ENCODE measurements around the gene CTLA4.

The CTLA4 gene

DNA sequence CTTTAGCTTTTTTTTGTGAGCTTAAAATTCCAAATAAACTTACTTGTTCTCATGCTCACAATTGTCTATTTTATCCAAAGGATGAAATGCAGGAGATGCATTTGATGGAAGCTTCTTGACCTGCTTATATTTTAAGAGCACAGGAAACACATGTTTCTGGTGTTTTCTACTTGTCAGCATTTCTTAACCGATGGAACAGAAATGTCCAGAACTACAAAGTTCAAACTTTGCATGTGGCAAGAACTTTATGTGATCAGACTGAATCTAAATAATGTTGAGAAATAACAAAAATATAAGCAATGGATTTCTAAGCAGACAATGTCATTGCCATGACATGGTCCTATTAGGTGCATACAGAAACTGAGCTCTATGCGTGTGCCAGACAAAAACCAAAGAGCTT lies 9.9 kb upstream of the CTLA4 start:
- H3K36me3 ChIP-seq (ENCODE audit: control insufficient read depth in 2 of 2, insufficient read depth in 2 of 2, low read length in 2 of 2) = no peaks in the 10 kb centered on the region
- H3K9me3 ChIP-seq (ENCODE audit: control insufficient read depth in 2 of 2, low read length in 2 of 2) = no peaks in the 10 kb centered on the region
- peaks cover 13% of the 10 kb centered on the region for H3K4me1 ChIP-seq (ENCODE audit: control insufficient read depth, insufficient read depth, low read length)
- H3K27me3 ChIP-seq (ENCODE audit: control insufficient read depth in 1 of 2, insufficient read depth in 2 of 2, low read length in 2 of 2) = no peaks in the 10 kb centered on the region
- H3K4me3 ChIP-seq (ENCODE audit: low read length in 2 of 2) = no peak overlapping the region
- no peak overlapping the region for H3K9ac ChIP-seq (ENCODE audit: low read length in 2 of 2)
- no peak overlapping the region for H3K27ac ChIP-seq (ENCODE audit: low read length)

DNA sequence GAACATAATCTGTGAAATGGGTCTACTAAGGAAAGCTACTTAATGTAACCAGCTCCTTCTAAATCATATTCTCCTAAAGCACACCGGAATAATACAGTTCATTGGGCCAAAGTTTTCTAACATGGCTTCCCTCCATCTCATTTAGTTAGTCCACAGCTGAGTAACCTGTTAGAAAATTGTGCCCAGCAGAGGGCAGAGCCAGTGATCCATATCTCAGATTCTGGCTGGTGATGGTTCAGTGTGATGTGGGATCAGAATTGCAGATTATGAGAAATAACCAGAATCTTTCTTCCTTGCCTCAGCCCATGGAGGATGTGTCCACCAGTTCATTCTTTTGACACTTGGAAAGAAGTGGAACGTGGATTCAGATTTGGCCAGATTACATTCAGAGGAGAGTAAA lies 9.4 kb upstream of the CTLA4 start:
- Histone ChIP-seq H3K4me3 (ENCODE audit: low read length in 2 of 2) (no peak overlapping the region), H3K27ac (ENCODE audit: low read length) (no peak overlapping the region), H3K36me3 (ENCODE audit: control insufficient read depth in 2 of 2, insufficient read depth in 2 of 2, low read length in 2 of 2) (no peaks in the 10 kb centered on the region), H3K9ac (ENCODE audit: low read length in 2 of 2) (no peak overlapping the region), H3K9me3 (ENCODE audit: control insufficient read depth in 2 of 2, low read length in 2 of 2) (no peaks in the 10 kb centered on the region), H3K4me1 (ENCODE audit: control insufficient read depth, insufficient read depth, low read length) (peaks cover 13% of the 10 kb centered on the region), H3K27me3 (ENCODE audit: control insufficient read depth in 1 of 2, insufficient read depth in 2 of 2, low read length in 2 of 2) (no peaks in the 10 kb centered on the region)

DNA sequence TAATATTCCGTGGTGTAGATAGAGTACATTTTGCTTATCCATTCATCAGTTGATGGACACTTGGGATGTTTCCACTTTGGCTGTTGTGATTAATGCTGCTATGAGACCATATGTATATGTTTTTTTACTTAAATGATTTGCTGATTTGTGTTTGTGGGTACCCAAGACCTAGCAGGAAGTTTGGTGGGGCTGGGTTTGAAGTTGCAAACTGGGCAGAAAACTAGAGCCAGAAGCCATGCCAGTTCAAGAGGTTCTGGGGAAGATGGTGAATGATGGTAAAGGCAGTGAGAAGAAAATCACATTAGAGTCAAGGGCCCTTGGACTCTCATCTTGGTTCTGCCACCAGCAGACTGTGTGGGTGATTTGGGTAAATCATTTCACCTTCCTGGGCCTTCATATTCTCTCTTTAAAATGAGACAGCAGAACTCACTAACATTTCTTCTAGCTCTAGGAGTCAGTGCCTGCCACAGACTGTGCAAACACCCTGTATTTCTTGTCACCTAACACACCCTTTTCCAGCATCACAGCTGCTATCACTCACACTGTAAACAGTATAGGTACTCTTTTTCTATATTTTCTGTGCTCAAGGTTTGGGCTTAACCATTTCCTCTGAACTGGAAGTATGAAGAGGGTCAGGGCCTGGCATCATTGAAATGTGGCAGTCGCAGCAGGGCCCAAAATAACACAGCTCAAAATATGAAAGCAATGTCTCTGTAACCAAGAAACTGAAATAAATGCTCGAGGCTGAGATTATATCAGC lies 8.4 kb upstream of the CTLA4 start:
- Histone ChIP-seq H3K36me3 (ENCODE audit: control insufficient read depth in 2 of 2, insufficient read depth in 2 of 2, low read length in 2 of 2) (no peaks in the 10 kb centered on the region), H3K9me3 (ENCODE audit: control insufficient read depth in 2 of 2, low read length in 2 of 2) (no peaks in the 10 kb centered on the region), H3K27me3 (ENCODE audit: control insufficient read depth in 1 of 2, insufficient read depth in 2 of 2, low read length in 2 of 2) (no peaks in the 10 kb centered on the region), H3K4me3 (ENCODE audit: low read length in 2 of 2) (no peak overlapping the region), H3K9ac (ENCODE audit: low read length in 2 of 2) (no peak overlapping the region), H3K27ac (ENCODE audit: low read length) (no peak overlapping the region), H3K4me1 (ENCODE audit: control insufficient read depth, insufficient read depth, low read length) (peaks cover 13% of the 10 kb centered on the region)

DNA sequence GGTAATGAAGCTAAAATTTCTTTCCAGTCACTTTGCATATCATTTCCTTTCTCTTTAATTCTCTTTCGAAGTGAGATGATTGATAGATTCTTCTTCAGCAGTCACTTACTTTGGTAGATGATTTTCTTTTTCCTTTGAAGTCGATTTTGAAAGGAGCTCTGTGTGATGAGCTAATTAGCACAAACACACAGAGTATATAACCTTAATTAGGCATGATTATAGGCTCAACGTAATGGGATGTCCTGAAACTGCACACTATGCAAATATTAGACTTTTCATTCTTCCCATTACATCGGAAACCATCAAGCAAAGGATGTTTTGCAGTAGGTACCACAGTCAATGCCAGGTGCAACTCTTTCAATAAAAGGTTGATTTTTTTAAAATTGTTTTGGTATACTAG lies 6.4 kb upstream of the CTLA4 start:
- Histone ChIP-seq H3K4me3 (ENCODE audit: low read length in 2 of 2) (no peak overlapping the region), H3K36me3 (ENCODE audit: control insufficient read depth in 2 of 2, insufficient read depth in 2 of 2, low read length in 2 of 2) (no peaks in the 10 kb centered on the region), H3K4me1 (ENCODE audit: control insufficient read depth, insufficient read depth, low read length) (peaks cover 13% of the 10 kb centered on the region), H3K9me3 (ENCODE audit: control insufficient read depth in 2 of 2, low read length in 2 of 2) (no peaks in the 10 kb centered on the region), H3K9ac (ENCODE audit: low read length in 2 of 2) (no peak overlapping the region), H3K27ac (ENCODE audit: low read length) (no peak overlapping the region), H3K27me3 (ENCODE audit: control insufficient read depth in 1 of 2, insufficient read depth in 2 of 2, low read length in 2 of 2) (no peaks in the 10 kb centered on the region)

DNA sequence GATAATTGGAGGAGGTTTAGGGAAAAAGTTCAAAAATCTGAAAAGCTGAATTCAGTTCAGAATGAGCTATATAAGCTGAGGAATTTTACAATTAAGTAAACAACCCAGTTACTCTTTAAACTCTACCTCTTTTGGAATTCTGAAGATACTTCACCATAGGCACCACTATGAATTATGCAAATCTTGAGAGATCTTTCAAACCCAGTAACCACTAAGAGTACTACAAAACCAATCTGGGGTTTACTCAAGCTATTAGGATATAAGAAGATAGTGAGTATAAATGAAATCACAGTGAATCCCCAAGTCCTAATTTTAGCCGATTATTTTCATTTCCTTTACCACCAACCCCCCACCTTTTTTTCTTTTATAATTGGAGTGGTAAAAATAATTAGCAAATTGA lies 6.0 kb upstream of the CTLA4 start:
- Histone ChIP-seq H3K9me3 (ENCODE audit: control insufficient read depth in 2 of 2, low read length in 2 of 2) (no peaks in the 10 kb centered on the region), H3K36me3 (ENCODE audit: control insufficient read depth in 2 of 2, insufficient read depth in 2 of 2, low read length in 2 of 2) (no peaks in the 10 kb centered on the region), H3K4me1 (ENCODE audit: control insufficient read depth, insufficient read depth, low read length) (peaks cover 13% of the 10 kb centered on the region), H3K9ac (ENCODE audit: low read length in 2 of 2) (no peak overlapping the region), H3K27ac (ENCODE audit: low read length) (no peak overlapping the region), H3K4me3 (ENCODE audit: low read length in 2 of 2) (no peak overlapping the region), H3K27me3 (ENCODE audit: control insufficient read depth in 1 of 2, insufficient read depth in 2 of 2, low read length in 2 of 2) (no peaks in the 10 kb centered on the region)

DNA sequence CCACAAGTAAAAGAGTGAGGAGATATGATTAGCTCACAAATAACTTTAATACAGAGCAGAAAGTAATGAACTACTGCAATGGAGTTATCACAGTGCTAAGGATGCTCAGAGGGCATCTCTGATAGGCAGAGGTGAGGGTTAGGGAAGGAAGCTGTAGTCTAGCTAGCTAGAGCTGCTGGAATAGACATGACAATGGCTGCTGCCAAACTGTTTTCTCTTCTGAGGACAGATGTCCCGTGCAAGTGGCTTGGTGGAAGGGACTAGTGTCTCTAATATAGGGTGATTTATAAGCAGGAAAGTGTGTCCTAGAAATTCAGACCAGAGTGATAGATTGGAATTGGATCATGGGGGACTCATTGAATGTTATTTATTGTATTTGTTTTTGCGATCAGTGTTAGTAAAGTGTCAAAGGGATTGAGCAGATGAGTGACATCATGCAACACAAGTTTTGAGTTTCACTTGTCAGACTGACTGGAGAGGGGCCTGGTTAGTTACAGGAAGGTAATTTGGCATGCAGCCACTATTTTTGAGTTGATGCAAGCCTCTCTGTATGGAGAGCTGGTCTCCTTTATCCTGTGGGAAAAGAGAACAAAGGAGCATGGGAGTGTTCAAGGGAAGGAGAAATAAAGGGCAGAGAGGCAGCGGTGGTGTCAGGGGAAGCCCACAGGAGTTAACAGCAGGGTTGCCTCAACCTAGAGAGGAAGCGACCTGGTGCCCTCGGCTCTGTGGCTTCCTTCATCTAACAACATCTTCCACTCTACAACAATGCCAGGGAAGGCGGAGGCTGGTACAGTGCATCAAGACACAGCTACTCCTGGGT lies 1.9 kb downstream of the CTLA4 start:
- no peak overlapping the region for H3K4me3 ChIP-seq (ENCODE audit: low read length in 2 of 2)
- no peak overlapping the region for H3K9ac ChIP-seq (ENCODE audit: low read length in 2 of 2)
- H3K27ac ChIP-seq (ENCODE audit: low read length) = no peak overlapping the region
- H3K36me3 ChIP-seq (ENCODE audit: control insufficient read depth in 2 of 2, insufficient read depth in 2 of 2, low read length in 2 of 2) = no peaks in the 10 kb centered on the region
- no peaks in the 10 kb centered on the region for H3K4me1 ChIP-seq (ENCODE audit: control insufficient read depth, insufficient read depth, low read length)
- H3K9me3 ChIP-seq (ENCODE audit: control insufficient read depth in 2 of 2, low read length in 2 of 2) = no peaks in the 10 kb centered on the region
- no peaks in the 10 kb centered on the region for H3K27me3 ChIP-seq (ENCODE audit: control insufficient read depth in 1 of 2, insufficient read depth in 2 of 2, low read length in 2 of 2)

DNA sequence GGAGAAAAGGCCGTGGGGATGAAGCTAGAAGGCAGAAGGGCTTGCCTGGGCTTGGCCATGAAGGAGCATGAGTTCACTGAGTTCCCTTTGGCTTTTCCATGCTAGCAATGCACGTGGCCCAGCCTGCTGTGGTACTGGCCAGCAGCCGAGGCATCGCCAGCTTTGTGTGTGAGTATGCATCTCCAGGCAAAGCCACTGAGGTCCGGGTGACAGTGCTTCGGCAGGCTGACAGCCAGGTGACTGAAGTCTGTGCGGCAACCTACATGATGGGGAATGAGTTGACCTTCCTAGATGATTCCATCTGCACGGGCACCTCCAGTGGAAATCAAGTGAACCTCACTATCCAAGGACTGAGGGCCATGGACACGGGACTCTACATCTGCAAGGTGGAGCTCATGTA lies 2.9 kb downstream of the CTLA4 start:
- H3K9me3 ChIP-seq (ENCODE audit: control insufficient read depth in 2 of 2, low read length in 2 of 2) = no peaks in the 10 kb centered on the region
- no peaks in the 10 kb centered on the region for H3K36me3 ChIP-seq (ENCODE audit: control insufficient read depth in 2 of 2, insufficient read depth in 2 of 2, low read length in 2 of 2)
- no peaks in the 10 kb centered on the region for H3K27me3 ChIP-seq (ENCODE audit: control insufficient read depth in 1 of 2, insufficient read depth in 2 of 2, low read length in 2 of 2)
- no peak overlapping the region for H3K4me3 ChIP-seq (ENCODE audit: low read length in 2 of 2)
- no peak overlapping the region for H3K27ac ChIP-seq (ENCODE audit: low read length)
- no peaks in the 10 kb centered on the region for H3K4me1 ChIP-seq (ENCODE audit: control insufficient read depth, insufficient read depth, low read length)
- H3K9ac ChIP-seq (ENCODE audit: low read length in 2 of 2) = no peak overlapping the region

DNA sequence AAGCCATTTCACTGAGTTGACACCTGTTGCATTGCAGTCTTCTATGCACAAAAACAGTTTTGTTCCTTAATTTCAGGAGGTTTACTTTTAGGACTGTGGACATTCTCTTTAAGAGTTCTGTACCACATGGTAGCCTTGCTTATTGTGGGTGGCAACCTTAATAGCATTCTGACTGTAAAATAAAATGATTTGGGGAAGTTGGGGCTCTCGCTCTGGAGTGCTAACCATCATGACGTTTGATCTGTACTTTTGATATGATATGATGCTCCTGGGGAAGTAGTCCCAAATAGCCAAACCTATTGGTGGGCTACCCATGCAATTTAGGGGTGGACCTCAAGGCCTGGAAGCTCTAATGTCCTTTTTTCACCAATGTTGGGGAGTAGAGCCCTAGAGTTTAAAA lies 3.4 kb downstream of the CTLA4 start:
- H3K27ac ChIP-seq (ENCODE audit: low read length) = no peak overlapping the region

DNA sequence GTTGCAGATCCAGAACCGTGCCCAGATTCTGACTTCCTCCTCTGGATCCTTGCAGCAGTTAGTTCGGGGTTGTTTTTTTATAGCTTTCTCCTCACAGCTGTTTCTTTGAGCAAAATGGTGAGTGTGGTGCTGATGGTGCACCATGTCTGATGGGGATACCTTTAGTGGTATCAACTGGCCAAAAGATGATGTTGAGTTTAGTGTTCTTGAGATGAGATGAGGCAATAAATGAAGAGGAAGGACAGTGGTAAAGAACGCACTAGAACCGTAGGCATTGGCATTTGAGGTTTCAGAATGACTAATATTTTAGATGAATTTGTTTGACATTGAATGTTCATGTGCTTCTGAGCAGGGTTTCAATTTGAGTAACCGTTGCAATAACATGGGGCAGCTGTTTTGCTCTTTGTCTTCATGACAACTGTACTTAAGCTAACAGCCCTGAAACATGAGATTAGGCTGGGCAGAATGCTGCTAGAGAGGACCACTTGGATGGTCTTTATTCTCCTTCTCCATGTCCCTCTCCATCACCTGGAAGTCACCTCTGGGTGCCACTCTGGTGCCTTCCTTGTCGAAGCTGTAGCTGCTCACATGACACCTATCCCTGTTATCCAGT lies 3.9 kb downstream of the CTLA4 start:
- H3K4me3 ChIP-seq (ENCODE audit: low read length in 2 of 2) = no peak overlapping the region
- no peak overlapping the region for H3K27ac ChIP-seq (ENCODE audit: low read length)
- H3K27me3 ChIP-seq (ENCODE audit: control insufficient read depth in 1 of 2, insufficient read depth in 2 of 2, low read length in 2 of 2) = no peaks in the 10 kb centered on the region
- H3K4me1 ChIP-seq (ENCODE audit: control insufficient read depth, insufficient read depth, low read length) = no peaks in the 10 kb centered on the region
- H3K9ac ChIP-seq (ENCODE audit: low read length in 2 of 2) = no peak overlapping the region
- no peaks in the 10 kb centered on the region for H3K9me3 ChIP-seq (ENCODE audit: control insufficient read depth in 2 of 2, low read length in 2 of 2)
- no peaks in the 10 kb centered on the region for H3K36me3 ChIP-seq (ENCODE audit: control insufficient read depth in 2 of 2, insufficient read depth in 2 of 2, low read length in 2 of 2)

More for the DNA sequence above, 3.4 kb downstream of the CTLA4 start:
- Histone ChIP-seq H3K9me3 (ENCODE audit: control insufficient read depth in 2 of 2, low read length in 2 of 2) (no peaks in the 10 kb centered on the region), H3K9ac (ENCODE audit: low read length in 2 of 2) (no peak overlapping the region), H3K36me3 (ENCODE audit: control insufficient read depth in 2 of 2, insufficient read depth in 2 of 2, low read length in 2 of 2) (no peaks in the 10 kb centered on the region), H3K4me3 (ENCODE audit: low read length in 2 of 2) (no peak overlapping the region), H3K27me3 (ENCODE audit: control insufficient read depth in 1 of 2, insufficient read depth in 2 of 2, low read length in 2 of 2) (no peaks in the 10 kb centered on the region), H3K4me1 (ENCODE audit: control insufficient read depth, insufficient read depth, low read length) (no peaks in the 10 kb centered on the region)

DNA sequence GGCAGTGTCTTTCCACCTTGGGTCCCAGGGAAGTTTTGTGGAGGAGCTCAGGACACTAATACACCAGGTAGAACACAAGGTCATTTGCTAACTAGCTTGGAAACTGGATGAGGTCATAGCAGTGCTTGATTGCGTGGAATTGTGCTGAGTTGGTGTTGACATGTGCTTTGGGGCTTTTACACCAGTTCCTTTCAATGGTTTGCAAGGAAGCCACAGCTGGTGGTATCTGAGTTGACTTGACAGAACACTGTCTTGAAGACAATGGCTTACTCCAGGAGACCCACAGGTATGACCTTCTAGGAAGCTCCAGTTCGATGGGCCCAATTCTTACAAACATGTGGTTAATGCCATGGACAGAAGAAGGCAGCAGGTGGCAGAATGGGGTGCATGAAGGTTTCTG lies 5.9 kb downstream of the CTLA4 start:
- H3K9me3 ChIP-seq (ENCODE audit: control insufficient read depth in 2 of 2, low read length in 2 of 2) = no peaks in the 10 kb centered on the region
- no peak overlapping the region for H3K9ac ChIP-seq (ENCODE audit: low read length in 2 of 2)
- H3K27me3 ChIP-seq (ENCODE audit: control insufficient read depth in 1 of 2, insufficient read depth in 2 of 2, low read length in 2 of 2) = no peaks in the 10 kb centered on the region
- H3K36me3 ChIP-seq (ENCODE audit: control insufficient read depth in 2 of 2, insufficient read depth in 2 of 2, low read length in 2 of 2) = no peaks in the 10 kb centered on the region
- no peak overlapping the region for H3K27ac ChIP-seq (ENCODE audit: low read length)
- H3K4me3 ChIP-seq (ENCODE audit: low read length in 2 of 2) = no peak overlapping the region
- H3K4me1 ChIP-seq (ENCODE audit: control insufficient read depth, insufficient read depth, low read length) = peaks cover 2% of the 10 kb centered on the region

Measured in stomach smooth muscle (tissue), 2 donors.